K562 (cell line): ENCODE results near the gene SSR2. TPM values are rescaled to one million over a fixed set of nuclear protein-coding genes. Genes with fewer than 3 reads are reported as not detected.
A peak's percentile ranks its signal among the peaks of the same experiment; 100 is the strongest.

Experiments
- CCNT2 ChIP-seq: IDR thresholded peaks from 2 replicates; pipeline ENCODE4 v1.6.1; 2011; ENCODE audit warnings: borderline replicate concordance, low read depth, mild to moderate bottlenecking, moderate library complexity, mixed read lengths, low read length; ENCODE audit not compliant: insufficient read length; ENCODE audit errors: extremely low read depth
- COPS2 ChIP-seq: fragments of 450-650 bp; conservative IDR thresholded peaks from 2 replicates; pipeline ENCODE4 v1.6.1; 2016; ENCODE audit warnings: mild to moderate bottlenecking, moderate library complexity
- CTBP1 ChIP-seq: fragments of 450-650 bp; IDR thresholded peaks from 2 replicates; pipeline ENCODE4 v1.6.1; 2016; ENCODE audit warnings: borderline replicate concordance
- E2F3 ChIP-seq: fragments of 250-450 bp; sonication (Bioruptor Pico); IDR thresholded peaks from 2 replicates; pipeline ENCODE4 v1.4.0; 2020; ENCODE audit warnings: mild to moderate bottlenecking
- EP300 ChIP-seq: IDR thresholded peaks from 2 replicates; pipeline ENCODE4 v1.6.1; 2012; ENCODE audit warnings: low read length, improper control_type of control experiment
- HIVEP1 ChIP-seq: fragments of 250-450 bp; sonication (Bioruptor Pico); IDR thresholded peaks from 2 replicates; pipeline ENCODE4 v1.4.0; 2020; ENCODE audit warnings: mild to moderate bottlenecking
- MYC ChIP-seq, 2 experiments: fragments of 250-450 bp in 1 of 2; sonication (Bioruptor Pico) in 1 of 2; IDR thresholded peaks; 2 replicates each; pipeline versions ENCODE4 v1.5.1 to v1.6.1; 2012 to 2021; ENCODE audit warnings: low read depth in 2 of 2, borderline replicate concordance in 1 of 2, improper control_type of control experiment in 1 of 2, low read length in 1 of 2, mild to moderate bottlenecking in 1 of 2, moderate library complexity in 1 of 2
- NR2C1 ChIP-seq, 2 experiments: fragments of 450-650 bp; IDR thresholded peaks; 2 replicates each; pipeline ENCODE4 v1.6.1; 2017; ENCODE audit warnings: mild to moderate bottlenecking in 2 of 2, antibody characterized with exemption in 1 of 2, inconsistent platforms in 1 of 2, missing compliant biosample characterization in 1 of 2, missing genetic modification characterization in 1 of 2
- NUFIP1 ChIP-seq: fragments of 450-650 bp; IDR thresholded peaks from 2 replicates; pipeline ENCODE4 v1.6.1; 2018; ENCODE audit not compliant: partially characterized antibody
- POLR2B ChIP-seq: fragments of 450-650 bp; IDR thresholded peaks from 2 replicates; pipeline ENCODE4 v1.6.1; 2018; ENCODE audit warnings: low read depth; ENCODE audit not compliant: partially characterized antibody
- TOE1 ChIP-seq, 2 experiments: fragments of 450-650 bp in 1 of 2; sonication (generic) in 1 of 2; formaldehyde crosslinking in 1 of 2; IDR thresholded peaks; 2 replicates each; pipeline versions ENCODE4 v1.7.1 to v1.8.0; 2016 to 2022; ENCODE audit warnings: borderline replicate concordance in 2 of 2, mild to moderate bottlenecking in 2 of 2, antibody characterized with exemption in 1 of 2, inconsistent platforms in 1 of 2, low read depth in 1 of 2, missing genetic modification reagents in 1 of 2, moderate library complexity in 1 of 2
- USF1 ChIP-seq: sonication (generic); formaldehyde crosslinking; IDR thresholded peaks from 2 replicates; pipeline ENCODE4 v1.9.0; 2022; ENCODE audit warnings: mild to moderate bottlenecking, missing genetic modification reagents
- ZNF212 ChIP-seq: fragments of 450-650 bp; formaldehyde crosslinking; IDR thresholded peaks from 2 replicates; pipeline ENCODE4 v1.4.0; 2020; ENCODE audit warnings: mild to moderate bottlenecking
- polyA plus RNA-seq, 8 experiments: library from polyadenylated mRNA; depleted of rRNA in 4 of 8; stranded (reverse) in 5 of 8; unstranded in 3 of 8; fragments of >200 nt; fragmentation: Nextera tagmentation in 2 of 8; fragmentation: Illumina TruSeq in 1 of 8; extraction: Ambion mirVana in 2 of 8; extraction: Trizol in 1 of 8; gene quantifications; 2 replicates each; pipeline versions ENCODE4 v1.2.1 to v1.2.3, GENCODE V29; 2011 to 2014; ENCODE audit warnings: inconsistent platforms in 1 of 8, missing spikeins in 1 of 8
- total RNA-seq, 7 experiments: library from RNA; depleted of rRNA in 6 of 7; stranded (reverse); fragments of >200 nt in 6 of 7; fragmentation: Illumina TruSeq in 2 of 7; extraction: Trizol in 2 of 7; gene quantifications; 2 replicates each; pipeline versions ENCODE4 v1.2.1 to v1.2.3, GENCODE V29; 2011 to 2021; ENCODE audit warnings: low replicate concordance in 1 of 7
- TF ChIP-seq, protein P1 (sequence below): fragments of 450-650 bp; IDR thresholded peaks from 2 replicates; pipeline ENCODE4 v1.6.1; 2016; ENCODE audit warnings: borderline replicate concordance
- TF ChIP-seq, protein P2 (sequence below): sonication (generic); formaldehyde crosslinking; IDR thresholded peaks from 2 replicates; pipeline ENCODE4 v1.8.0; 2023; ENCODE audit warnings: mild to moderate bottlenecking, missing genetic modification reagents

SSR2 gene
- total and polyA plus RNA-seq, 9 of the 15 experiments (the other 6 are each of a cell fraction or from before 2014, with no cell fraction given), result 161 to 411 (median 240) TPM

- TF ChIP-seq, protein P1, sequence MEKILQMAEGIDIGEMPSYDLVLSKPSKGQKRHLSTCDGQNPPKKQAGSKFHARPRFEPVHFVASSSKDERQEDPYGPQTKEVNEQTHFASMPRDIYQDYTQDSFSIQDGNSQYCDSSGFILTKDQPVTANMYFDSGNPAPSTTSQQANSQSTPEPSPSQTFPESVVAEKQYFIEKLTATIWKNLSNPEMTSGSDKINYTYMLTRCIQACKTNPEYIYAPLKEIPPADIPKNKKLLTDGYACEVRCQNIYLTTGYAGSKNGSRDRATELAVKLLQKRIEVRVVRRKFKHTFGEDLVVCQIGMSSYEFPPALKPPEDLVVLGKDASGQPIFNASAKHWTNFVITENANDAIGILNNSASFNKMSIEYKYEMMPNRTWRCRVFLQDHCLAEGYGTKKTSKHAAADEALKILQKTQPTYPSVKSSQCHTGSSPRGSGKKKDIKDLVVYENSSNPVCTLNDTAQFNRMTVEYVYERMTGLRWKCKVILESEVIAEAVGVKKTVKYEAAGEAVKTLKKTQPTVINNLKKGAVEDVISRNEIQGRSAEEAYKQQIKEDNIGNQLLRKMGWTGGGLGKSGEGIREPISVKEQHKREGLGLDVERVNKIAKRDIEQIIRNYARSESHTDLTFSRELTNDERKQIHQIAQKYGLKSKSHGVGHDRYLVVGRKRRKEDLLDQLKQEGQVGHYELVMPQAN, result peak; percentile 44; the same call in 1 of the 2 replicates
- TF ChIP-seq E2F3 (no peak), CCNT2 (no peak), USF1 (no peak; the same call in 1 of the 2 replicates), ZNF212 (CRISPR knock-in tag) (no peak), TOE1 (IDR thresholded peaks at IDR 0.05; ENCODE audit: borderline replicate concordance) (no peak), TOE1 (CRISPR knock-in tag; IDR thresholded peaks at IDR 0.05; ENCODE audit: borderline replicate concordance, low read depth) (no peak), NUFIP1 (no peak), COPS2 (no peak), CTBP1 (peak; percentile 14; the same call in 1 of the 2 replicates), MYC (IDR thresholded peaks at IDR 0.05; ENCODE audit: low read depth, low read length) (no peak), MYC (CRISPR knock-in tag; IDR thresholded peaks at IDR 0.05; ENCODE audit: borderline replicate concordance, low read depth) (no peak), NR2C1 (IDR thresholded peaks at IDR 0.05) (0 out of 2 replicates have a peak, but pooled peaks have one; percentile 33), NR2C1 (tag; IDR thresholded peaks at IDR 0.05) (no peak), EP300 (peak; percentile 2; the same call in 1 of the 2 replicates), HIVEP1 (CRISPR knock-in tag) (no peak), POLR2B (peak; percentile 22)
- TF ChIP-seq, protein P2, sequence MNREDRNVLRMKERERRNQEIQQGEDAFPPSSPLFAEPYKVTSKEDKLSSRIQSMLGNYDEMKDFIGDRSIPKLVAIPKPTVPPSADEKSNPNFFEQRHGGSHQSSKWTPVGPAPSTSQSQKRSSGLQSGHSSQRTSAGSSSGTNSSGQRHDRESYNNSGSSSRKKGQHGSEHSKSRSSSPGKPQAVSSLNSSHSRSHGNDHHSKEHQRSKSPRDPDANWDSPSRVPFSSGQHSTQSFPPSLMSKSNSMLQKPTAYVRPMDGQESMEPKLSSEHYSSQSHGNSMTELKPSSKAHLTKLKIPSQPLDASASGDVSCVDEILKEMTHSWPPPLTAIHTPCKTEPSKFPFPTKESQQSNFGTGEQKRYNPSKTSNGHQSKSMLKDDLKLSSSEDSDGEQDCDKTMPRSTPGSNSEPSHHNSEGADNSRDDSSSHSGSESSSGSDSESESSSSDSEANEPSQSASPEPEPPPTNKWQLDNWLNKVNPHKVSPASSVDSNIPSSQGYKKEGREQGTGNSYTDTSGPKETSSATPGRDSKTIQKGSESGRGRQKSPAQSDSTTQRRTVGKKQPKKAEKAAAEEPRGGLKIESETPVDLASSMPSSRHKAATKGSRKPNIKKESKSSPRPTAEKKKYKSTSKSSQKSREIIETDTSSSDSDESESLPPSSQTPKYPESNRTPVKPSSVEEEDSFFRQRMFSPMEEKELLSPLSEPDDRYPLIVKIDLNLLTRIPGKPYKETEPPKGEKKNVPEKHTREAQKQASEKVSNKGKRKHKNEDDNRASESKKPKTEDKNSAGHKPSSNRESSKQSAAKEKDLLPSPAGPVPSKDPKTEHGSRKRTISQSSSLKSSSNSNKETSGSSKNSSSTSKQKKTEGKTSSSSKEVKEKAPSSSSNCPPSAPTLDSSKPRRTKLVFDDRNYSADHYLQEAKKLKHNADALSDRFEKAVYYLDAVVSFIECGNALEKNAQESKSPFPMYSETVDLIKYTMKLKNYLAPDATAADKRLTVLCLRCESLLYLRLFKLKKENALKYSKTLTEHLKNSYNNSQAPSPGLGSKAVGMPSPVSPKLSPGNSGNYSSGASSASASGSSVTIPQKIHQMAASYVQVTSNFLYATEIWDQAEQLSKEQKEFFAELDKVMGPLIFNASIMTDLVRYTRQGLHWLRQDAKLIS (CRISPR knock-in tag), result no peak
These were observed 43.6 kb downstream of the SSR2 start (continued) for GRCh38 chr1:155976913-155977689.
